Measurements from ENCODE around the gene UBA6.

UBA6 gene

DNA sequence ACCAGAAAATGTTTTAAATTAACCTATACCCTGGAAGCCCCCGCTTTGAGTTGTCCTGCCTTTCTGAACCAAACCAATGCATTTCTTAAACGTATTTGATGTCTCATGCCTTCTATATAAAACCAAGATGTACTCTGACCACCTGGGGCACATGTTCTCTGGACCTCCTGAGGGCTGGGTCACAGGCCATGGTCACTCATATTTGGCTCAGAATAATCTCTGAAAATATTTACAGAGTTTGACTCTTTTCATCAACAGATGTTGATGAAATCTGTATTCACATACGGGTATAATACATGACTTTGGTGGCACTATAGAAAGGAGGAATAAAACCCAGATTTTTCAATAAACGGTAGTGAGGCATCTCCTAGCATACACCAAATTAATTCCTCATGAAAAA lies 86.8 kb downstream of the UBA6 start:
- no peak for TF ChIP-seq CTCF (IDR thresholded peaks at IDR 0.05)

GRCh38 chr4:67608027-67608426 lies 92.9 kb downstream of the UBA6 start:
- no peak for TF ChIP-seq CTCF (IDR thresholded peaks at IDR 0.05)

DNA sequence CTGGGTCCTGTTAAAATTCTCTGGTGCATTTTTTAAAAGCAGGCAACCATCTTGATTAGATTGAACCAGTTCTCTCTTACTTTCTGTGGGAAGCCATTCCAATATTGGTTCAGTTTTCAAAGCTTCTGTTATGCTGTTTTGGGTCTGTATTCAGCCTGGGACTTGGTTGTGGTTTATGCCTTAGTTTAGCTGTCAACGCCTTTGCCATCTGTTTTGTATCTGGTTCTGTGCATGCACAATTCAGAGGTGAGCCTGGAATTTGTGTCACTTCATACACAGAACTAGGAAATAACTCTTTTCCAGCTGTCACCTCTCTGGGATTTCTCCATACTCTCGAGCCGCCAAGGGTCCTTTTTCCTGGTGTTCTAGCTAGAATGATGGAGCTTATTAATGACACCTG lies 96.2 kb downstream of the UBA6 start:
- no peak for TF ChIP-seq CTCF (IDR thresholded peaks at IDR 0.05)

- TF ChIP-seq CTCF (IDR thresholded peaks at IDR 0.05) = no peak
These were observed 97.0 kb downstream of the UBA6 start for GRCh38 chr4:67604029-67604381.

DNA sequence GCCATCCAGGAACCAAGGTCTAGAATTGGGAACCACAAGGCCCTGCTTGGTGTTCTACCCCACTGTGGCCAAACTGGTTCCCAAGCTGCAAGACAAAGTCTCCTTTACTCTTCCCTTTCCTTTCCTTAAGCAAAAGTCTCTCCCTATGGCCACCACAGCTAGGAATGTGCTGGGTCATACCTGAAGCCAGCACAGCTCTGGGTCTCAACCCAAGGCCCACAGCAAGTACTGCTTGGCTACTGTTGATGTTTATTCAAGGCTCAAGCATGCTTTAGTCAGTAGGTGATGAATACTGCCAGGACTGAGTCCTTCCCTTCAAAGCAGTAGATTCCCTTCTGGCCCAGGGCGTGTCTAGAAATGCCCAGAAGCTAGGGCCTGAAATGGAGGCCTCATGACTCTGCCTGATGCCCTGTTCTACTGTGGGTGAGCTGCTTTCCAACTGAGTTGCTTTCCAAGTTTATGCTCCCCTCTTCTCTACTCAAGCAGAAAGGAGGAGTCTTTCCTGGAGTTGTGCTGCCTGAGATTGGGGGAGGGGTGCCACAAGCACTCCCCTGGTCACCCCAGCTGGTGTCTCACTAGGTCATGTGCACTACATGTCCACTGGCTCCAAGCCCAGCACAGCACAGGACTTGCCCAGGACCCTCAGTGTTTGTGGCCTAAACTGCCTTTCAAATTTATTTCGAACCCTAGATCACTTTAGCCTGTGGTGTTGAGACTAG lies 97.5 kb downstream of the UBA6 start:
- no peak for TF ChIP-seq CTCF (IDR thresholded peaks at IDR 0.05)

DNA sequence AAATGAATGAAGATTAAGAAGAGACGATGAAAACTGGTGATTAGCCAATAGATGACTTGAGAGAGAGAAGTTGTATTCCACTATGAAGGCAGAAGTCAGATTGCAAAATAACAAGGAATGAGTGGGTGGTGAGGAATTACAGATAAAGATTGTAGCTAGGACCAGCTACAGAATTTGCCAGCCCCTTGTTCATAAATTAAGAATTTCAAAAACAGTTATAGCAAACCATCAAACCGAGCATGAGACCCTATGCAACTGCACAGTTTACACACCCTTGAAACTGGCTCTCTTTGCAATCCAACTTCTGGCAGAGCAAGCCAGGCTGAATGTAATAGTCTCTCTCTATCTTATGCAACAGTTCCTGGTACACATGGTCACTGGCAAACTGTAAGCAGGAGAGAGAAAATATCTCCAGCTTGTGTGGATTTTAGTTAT lies 107.2 kb downstream of the UBA6 start:
- no peak for TF ChIP-seq CTCF (IDR thresholded peaks at IDR 0.05)

DNA sequence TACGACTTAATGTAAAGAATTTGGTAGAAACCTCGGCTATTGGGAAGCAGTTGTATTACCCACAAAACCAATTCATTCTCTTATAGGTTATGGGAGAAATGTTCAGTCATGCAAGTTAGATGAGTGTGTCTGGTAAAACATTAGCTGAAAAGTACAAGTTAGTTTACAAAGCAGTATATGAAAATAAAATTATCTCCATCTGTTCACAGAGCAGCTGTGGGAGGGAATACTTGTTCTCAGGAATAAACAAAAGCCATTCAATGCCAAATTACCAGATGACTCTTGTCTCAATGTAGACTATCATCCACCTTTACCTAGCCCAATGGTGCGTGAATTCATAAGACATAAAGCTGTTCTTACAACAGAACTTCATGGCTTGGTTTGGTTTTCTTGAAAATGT lies 113.8 kb downstream of the UBA6 start:
- TF ChIP-seq CTCF (IDR thresholded peaks at IDR 0.05) = no peak

GRCh38 chr4:67584496-67584895 lies 116.5 kb downstream of the UBA6 start:
- TF ChIP-seq CTCF (IDR thresholded peaks at IDR 0.05) = no peak

Measured in LNCAP (cell line).